ENCODE data around the gene ZCCHC13. TPM values are rescaled to one million over a fixed set of nuclear protein-coding genes. Genes with fewer than 3 reads are reported as not detected.
"Not testable (repeated sequence)": the region's sequence is repeated elsewhere in the genome, so short reads cannot be mapped to it uniquely, and the experiment has no call there.

ZCCHC13 gene
- not detected in 2 replicates for total RNA-seq (ENCODE audit: low replicate concordance)

DNA sequence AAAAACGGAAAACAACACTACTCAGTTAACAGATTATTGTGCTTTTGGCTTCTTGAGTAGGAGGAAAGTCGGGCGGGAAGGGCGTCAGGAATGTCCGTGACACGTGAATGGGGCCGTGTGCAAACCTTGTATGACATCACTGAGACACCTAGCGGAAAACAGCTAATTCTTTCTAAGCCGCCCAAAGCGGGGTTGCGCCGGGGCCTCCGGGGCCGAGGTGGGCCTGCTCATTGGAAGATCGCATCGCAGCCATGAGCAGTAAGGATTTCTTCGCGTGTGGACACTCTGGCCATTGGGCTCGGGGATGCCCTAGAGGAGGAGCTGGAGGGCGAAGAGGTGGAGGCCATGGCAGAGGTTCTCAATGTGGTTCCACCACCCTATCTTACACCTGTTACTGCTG lies at the start of gene ZCCHC13:
ZCCHC13 (plus strand) TSS at position 165 of the 400 bp plus-strand sequence; CDS start at position 252, 87 bp downstream.
- H3K4me3 ChIP-seq (ENCODE audit: low read depth, low read length): no peak within 1 kb of the TSS
- no peak for DNase-seq (ENCODE audit: low read depth)
- no peak for TF ChIP-seq CTCF (IDR thresholded peaks at IDR 0.05; ENCODE audit: insufficient read depth, low read length)

- not testable (repeated sequence) for DNase-seq (ENCODE audit: low read depth); H3K4me3 ChIP-seq (ENCODE audit: low read depth, low read length)
Measured at GRCh38 chrX:74258111-74258510, 45.9 kb upstream of the ZCCHC13 start.

DNA sequence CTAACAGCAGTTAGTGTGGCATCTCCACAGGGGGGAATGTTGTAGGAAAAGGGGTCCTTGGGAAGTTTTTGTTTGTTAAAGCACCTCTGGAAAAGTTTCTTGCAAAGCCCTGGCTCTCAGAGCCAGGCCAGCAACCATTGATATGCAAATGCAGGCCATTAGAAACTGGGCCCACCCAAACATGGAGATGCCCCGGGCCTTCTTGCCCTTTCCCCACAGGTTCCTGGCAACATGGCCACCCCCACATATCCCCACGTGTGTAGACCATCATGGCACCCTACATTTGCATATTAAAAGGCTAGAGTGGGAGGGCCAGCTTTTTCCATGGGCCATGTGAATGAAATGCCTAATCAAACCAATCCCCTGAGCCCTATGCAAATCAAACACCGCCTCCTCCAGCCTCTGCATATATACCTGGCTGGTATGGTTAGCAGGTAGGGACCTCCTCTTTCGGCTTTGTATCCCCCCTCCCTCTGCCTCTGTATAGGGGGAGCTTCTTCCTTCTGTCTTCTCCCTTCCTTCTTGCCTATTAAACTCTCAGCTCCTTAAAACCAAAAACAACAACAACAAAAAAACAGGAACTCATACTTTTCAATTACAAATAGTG lies 44.0 kb upstream of the ZCCHC13 start:
- DNase-seq (ENCODE audit: low read depth): no peak
- no peak overlapping the region for H3K4me3 ChIP-seq (ENCODE audit: low read depth, low read length)
- TF ChIP-seq CTCF (IDR thresholded peaks at IDR 0.05; ENCODE audit: insufficient read depth, low read length): no peak

GRCh38 chrX:74262452-74263209 lies 41.3 kb upstream of the ZCCHC13 start:
- no peak overlapping the region for H3K4me3 ChIP-seq (ENCODE audit: low read depth, low read length)
- TF ChIP-seq CTCF (IDR thresholded peaks at IDR 0.05; ENCODE audit: insufficient read depth, low read length): no peak
- DNase-seq (ENCODE audit: low read depth): no peak

DNA sequence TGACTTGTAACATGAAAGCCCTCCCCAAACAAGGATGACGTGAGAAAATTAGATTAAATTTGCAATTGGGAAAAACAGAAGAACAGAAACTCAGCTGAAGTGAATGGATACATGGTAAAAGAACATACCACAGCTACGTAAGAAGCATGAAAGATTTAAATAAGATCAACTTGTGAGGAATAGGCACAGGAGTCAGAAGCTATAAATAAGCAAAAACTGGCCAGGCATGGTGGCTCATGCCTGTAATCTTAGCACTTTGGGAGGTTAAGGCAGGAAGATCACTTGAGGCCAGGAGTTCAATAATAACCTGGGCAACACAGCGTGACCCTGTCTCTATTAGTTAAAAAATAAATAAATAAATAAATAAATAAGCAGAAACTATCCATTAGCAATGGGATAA lies 33.6 kb upstream of the ZCCHC13 start:
- TF ChIP-seq CTCF (IDR thresholded peaks at IDR 0.05; ENCODE audit: insufficient read depth, low read length): no peak
- DNase-seq (ENCODE audit: low read depth): no peak
- no peak overlapping the region for H3K4me3 ChIP-seq (ENCODE audit: low read depth, low read length)

GRCh38 chrX:74272230-74272629 lies 31.8 kb upstream of the ZCCHC13 start:
- DNase-seq (ENCODE audit: low read depth): no peak
- no peak overlapping the region for H3K4me3 ChIP-seq (ENCODE audit: low read depth, low read length)
- no peak for TF ChIP-seq CTCF (IDR thresholded peaks at IDR 0.05; ENCODE audit: insufficient read depth, low read length)

DNA sequence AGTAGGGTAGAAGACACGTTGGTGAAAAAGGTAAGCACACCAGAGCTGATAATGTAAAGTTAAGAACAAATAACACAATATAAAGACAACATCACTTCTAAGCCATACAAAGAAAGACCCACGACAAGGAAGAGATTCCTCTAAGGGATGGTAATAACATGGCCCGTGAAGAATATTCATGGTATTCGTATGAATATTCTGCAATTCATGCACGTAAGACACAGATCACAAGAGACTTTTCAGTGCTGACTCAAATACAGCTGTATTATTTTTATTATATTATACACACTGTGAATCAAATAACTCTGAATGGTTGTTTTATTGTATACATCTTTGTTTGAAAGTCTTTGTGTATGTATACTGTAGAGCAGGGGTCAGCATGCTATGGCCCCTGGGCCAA lies 29.5 kb upstream of the ZCCHC13 start:
- DNase-seq (ENCODE audit: low read depth): no peak
- no peak for TF ChIP-seq CTCF (IDR thresholded peaks at IDR 0.05; ENCODE audit: insufficient read depth, low read length)
- no peak overlapping the region for H3K4me3 ChIP-seq (ENCODE audit: low read depth, low read length)
